NCI-H2081 treated with DMSO at 0.1 percent for 48 hours (cell line): ENCODE measurements around the gene ERGIC3.

Source experiments
- DNase-seq: peaks from one replicate; lab custom pipeline; 2025; lab: John Stamatoyannopoulos, UW

Gene ERGIC3

DNA sequence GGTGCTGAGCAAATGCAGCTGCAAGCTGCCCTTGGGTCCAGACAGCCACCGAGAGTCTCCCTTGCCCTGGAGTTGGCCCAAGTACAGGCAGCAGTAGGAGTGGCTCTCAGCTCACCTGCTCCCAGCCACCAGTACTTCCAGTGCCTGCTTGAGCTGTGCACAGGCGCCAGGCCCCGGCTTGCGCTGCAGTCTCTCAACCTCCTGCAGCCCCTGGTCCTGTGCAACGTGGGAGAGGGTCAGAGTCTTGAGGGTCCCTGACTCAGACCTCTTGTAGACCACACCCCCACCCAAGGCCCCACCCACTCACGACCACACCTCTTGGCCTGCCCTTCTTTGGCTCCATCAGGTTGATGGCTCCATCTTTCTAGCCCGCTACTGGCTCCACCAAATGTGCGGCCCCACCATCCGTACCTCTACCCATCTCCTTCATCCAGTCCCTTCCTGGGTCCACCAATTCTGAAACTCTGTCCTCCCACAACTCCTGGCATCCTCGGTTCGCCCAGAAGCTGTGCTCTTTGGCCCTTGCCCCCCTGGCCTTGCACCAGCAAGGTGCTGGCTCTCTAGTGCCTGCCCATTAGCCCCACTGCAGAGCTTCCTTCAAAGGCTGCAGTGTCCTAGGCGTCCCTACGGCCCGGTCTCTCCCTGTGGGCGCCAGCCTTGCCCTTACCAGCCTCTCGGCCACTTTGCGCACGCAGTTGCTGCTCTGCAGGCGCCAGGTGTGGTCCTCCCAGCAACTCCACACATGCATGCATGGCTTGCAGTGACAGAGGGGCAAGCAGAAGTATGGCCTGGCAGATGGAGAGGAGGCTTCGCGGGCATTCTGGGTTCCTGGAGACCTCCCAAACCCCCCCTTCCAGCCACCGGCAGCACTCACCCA, 57.3 kb downstream of the ERGIC3 start:
- DNase-seq, result no peak

DNA sequence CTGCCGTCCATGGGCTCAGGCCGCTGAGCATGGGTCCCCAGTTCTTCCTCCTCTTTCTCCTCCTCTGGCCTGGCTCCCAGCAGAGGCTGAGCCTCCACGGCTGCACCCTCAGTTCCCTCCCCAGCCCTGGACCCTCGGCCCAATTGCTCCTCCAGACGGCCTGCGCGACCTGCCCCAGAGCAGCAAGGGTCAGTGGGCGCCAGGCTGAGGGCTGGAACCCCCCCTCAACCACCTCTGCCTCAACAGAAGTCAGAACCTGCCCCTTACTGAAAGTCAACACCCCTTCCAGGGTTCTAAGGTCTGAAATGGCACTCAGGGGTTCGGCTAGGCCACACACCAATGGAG, 57.9 kb downstream of the ERGIC3 start:
- DNase-seq, result no peak

DNA sequence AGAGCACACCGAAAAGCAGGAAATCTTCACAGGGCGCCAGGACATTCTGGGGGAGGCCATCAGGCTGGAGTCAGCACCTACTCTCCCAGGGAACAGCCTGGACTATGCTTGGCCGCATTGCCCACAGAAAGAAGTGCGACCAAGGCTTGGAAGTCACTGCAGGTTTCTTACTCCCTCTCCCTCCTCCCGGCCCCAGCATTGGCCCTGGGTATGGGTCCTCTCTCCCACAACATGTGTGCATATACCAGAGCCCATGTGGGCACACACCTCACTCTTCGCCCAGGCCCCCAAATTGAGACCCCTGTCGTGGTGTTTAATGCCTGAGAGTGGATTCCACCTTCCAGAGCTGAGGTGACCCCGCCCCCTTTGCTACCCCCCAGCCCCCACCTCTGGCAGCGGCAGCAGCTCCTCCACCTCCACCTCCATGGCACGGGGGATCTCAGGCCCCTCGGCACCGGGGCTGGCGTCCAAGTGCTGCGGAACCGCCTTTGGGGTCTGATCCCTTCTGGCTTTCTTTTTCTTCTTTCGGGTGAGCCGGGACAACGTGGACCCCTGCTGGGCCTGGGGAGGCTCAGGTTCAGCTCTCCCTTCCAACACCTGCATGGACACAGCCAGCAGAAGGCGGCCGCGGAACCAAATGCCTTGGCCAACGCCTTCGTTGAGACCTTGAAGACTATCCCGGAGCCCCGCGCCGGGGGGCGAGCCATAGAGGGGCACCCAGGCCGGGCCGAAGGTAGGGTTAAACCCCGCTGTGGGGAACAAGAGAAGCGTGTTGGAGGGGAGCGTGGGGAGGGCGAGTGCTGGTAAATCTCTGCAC, 58.5 kb downstream of the ERGIC3 start:
- no peak for DNase-seq

DNA sequence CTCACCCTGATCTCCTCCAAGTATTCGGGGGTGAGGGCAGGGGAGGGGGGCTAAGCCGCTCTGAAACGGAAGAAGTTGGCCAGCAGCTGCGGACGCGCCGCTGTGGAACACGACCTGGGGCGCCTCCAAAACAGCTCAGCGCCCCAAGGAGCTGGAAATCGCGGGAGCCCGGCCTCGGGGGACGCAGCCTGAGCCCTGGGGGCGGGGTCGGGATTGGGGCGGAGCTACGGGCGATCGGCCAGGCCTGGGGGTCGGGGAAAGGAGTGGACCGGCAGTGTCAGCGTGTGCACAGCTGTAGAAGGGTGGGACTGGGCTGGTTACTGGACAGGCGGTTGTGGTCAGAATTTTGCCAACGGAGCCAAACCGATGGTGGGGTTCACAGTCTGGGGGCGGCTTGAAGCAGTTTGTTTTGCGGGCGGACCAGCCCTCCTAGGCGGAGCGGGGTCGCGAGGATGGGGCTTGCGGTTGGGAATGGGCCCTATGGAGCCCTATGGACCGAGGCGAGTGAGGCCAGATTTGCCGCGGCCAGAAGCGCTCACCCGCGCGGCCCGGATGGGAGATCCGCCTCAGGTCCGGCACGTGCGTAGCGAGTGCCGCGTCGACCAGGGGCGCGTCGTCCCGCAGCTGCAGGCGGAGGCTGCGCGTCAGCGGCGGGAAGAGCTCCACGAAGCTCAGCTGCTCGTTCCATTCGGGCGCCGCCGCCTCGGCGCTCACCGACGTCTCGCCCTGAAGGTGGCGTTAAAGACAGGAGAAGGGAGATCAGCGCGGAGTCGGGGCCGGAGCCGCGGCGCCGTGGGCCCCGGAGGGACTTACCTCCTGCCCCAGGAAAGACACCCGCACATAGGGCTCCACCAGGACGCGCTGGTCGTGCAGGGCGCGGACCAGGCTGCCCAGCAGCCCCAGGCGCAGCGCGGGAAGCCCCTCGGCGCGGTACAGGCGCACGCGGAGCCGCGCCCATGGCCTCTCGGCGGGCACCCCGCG, 59.4 kb downstream of the ERGIC3 start:
- no peak for DNase-seq

GRCh38 chr20:35601990-35602389, 60.1 kb downstream of the ERGIC3 start:
- DNase-seq, result no peak

- no peak for DNase-seq
These were observed 61.1 kb downstream of the ERGIC3 start for GRCh38 chr20:35602851-35603495.

DNA sequence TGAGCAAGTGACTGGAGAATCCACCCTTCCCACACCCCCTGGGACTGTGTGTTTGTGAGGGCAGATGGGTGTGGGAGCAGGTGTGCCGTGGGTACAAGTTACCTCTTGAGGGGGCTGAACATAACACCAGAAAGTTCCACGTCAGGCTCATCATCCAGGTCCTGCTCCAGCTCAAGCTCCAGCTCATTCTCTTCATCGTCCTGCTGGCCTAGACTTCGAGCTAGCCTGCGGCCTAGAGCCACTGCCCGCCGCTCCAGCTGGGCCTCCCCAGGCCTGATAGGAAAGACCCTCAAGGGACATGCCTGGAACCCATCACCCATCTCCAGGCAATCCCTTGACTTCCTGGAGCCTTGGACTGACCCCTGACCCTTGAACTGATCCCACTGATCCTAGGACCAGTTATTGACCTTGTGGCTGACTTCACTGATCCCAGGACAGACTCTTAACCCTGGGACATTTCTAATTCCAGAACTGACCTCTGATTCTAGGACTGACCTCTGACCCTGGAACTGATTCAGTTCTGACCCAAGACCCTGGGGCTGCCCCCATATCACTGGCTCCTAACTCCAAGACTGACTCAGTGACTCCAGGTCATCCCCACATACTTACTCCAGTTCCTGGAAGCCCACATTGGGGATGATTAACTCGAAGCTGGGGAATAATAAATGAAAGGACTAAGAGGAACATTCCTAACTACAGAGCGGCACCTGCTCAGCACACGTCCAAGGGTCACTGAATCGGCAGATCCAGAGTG, 62.0 kb downstream of the ERGIC3 start:
- DNase-seq, result no peak

GRCh38 chr20:35604449-35604747, 62.5 kb downstream of the ERGIC3 start:
- DNase-seq, result no peak

- no peak for DNase-seq
These were observed 64.2 kb downstream of the ERGIC3 start for GRCh38 chr20:35606127-35606526.
